ENCODE measurements around the gene ATP10B. TPM values are rescaled to one million over a fixed set of nuclear protein-coding genes. Genes with fewer than 3 reads are reported as not detected.

The ATP10B gene
- total and polyA plus RNA-seq, 12 donors, result 0.01 to 0.15 (median 0.04) TPM; not detected in 9

- Histone ChIP-seq H3K27ac (no peak overlapping the region), H3K4me1 (no peaks in the 10 kb centered on the region), H3K9me3 (peaks cover 0 to 13% (median 0%) of the 10 kb centered on the region in 11 donors), H3K36me3 (no peaks in the 10 kb centered on the region), H3K4me3 (no peak overlapping the region), H3K27me3 (peaks cover 0 to 4% (median 0%) of the 10 kb centered on the region in 7 donors)
- 0 to 77% methylated on average over 1 of the region's 1 CpG for WGBS, 2 donors
- ATAC-seq (no peak), DNase-seq (no peak)
- TF ChIP-seq, protein P1, sequence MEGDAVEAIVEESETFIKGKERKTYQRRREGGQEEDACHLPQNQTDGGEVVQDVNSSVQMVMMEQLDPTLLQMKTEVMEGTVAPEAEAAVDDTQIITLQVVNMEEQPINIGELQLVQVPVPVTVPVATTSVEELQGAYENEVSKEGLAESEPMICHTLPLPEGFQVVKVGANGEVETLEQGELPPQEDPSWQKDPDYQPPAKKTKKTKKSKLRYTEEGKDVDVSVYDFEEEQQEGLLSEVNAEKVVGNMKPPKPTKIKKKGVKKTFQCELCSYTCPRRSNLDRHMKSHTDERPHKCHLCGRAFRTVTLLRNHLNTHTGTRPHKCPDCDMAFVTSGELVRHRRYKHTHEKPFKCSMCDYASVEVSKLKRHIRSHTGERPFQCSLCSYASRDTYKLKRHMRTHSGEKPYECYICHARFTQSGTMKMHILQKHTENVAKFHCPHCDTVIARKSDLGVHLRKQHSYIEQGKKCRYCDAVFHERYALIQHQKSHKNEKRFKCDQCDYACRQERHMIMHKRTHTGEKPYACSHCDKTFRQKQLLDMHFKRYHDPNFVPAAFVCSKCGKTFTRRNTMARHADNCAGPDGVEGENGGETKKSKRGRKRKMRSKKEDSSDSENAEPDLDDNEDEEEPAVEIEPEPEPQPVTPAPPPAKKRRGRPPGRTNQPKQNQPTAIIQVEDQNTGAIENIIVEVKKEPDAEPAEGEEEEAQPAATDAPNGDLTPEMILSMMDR (IDR thresholded peaks at IDR 0.05), result no peak
- intact Hi-C loops (cut with DNase I), result no loop called here
These were observed 94.8 kb downstream of the ATP10B start for GRCh38 chr5:160757194-160757593.

- DNase-seq, result no peak
- Histone ChIP-seq H3K27ac (no peak overlapping the region), H3K9me3 (peaks cover 0 to 3% (median 0%) of the 10 kb centered on the region in 11 donors), H3K27me3 (peaks cover 0 to 6% (median 0%) of the 10 kb centered on the region in 7 donors), H3K36me3 (no peaks in the 10 kb centered on the region), H3K4me3 (no peak overlapping the region), H3K4me1 (peaks cover 0 to 4% (median 0%) of the 10 kb centered on the region in 9 donors)
- intact Hi-C loops (cut with DNase I), result no loop called here
- no peak for ATAC-seq
- TF ChIP-seq, protein P1 (IDR thresholded peaks at IDR 0.05), result no peak
- WGBS, 2 donors, result 52 to 60% methylated on average over 4 of the region's 4 CpGs
These were observed 100.9 kb downstream of the ATP10B start for GRCh38 chr5:160750938-160751657.

DNA sequence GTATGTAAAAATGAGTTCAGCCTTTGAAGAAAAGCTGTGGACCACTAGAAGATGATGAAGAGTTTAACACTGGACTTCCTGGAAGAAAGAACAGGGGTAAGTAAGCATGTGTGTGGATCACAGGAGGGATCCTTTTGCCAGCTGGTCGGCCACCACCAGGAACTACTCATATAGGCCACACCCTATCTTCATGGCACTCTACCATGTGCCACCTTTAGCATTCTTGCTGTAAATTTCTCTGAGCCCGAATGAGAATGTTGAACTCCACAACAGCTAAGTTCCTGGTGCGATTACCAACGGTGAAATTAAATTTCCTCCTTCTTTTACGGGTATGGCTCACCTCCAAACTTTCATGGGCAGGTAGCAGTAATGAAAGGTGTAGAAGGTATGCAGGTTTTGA, 102.3 kb downstream of the ATP10B start:
- Histone ChIP-seq H3K9me3 (no peaks in the 10 kb centered on the region), H3K27me3 (peaks cover 0 to 6% (median 0%) of the 10 kb centered on the region in 7 donors), H3K36me3 (no peaks in the 10 kb centered on the region), H3K27ac (no peak overlapping the region), H3K4me3 (no peak overlapping the region), H3K4me1 (peaks cover 0 to 4% (median 0%) of the 10 kb centered on the region in 9 donors)
- intact Hi-C loops (cut with DNase I), result no loop called here
- no peak for DNase-seq
- WGBS, 2 donors, result 92 to 93% methylated on average over 5 of the region's 5 CpGs
- no peak for ATAC-seq
- TF ChIP-seq, protein P1 (IDR thresholded peaks at IDR 0.05), result no peak

DNA sequence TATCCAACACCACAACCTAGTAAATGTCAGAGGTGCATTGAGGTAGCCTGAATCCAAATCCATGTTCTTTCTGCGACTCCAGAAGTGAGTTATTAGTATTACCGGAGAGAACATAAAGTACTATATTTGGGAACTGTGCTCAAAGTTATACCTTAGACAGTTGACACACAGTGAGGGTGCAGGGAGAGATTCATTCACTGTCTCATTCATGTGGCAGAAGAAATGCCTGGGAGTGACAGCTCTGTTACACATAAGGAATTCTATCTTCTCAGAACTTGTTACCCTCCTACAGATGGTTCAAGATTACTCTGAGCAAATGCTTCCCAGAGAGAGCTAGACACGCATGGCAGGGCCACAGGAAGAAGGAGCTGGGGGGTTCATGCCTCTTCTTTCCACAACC, 103.0 kb downstream of the ATP10B start:
- TF ChIP-seq, protein P1 (IDR thresholded peaks at IDR 0.05), result no peak
- DNase-seq (no peak), ATAC-seq (no peak)
- intact Hi-C loops (cut with DNase I), result no loop called here
- no peaks in the 10 kb centered on the region for H3K36me3 ChIP-seq
- WGBS, 2 donors, result 90 to 93% methylated on average over 3 of the region's 3 CpGs
- H3K27ac ChIP-seq, result no peak overlapping the region
- H3K27me3 ChIP-seq, result peaks cover 0 to 6% (median 0%) of the 10 kb centered on the region in 7 donors
- no peak overlapping the region for H3K4me3 ChIP-seq
- peaks cover 0 to 4% (median 0%) of the 10 kb centered on the region in 9 donors for H3K4me1 ChIP-seq
- no peaks in the 10 kb centered on the region for H3K9me3 ChIP-seq
